Measurements from ENCODE around the gene WASF2. TPM values are rescaled to one million over a fixed set of nuclear protein-coding genes. Genes with fewer than 3 reads are reported as not detected.
A peak's percentile ranks its signal among the peaks of the same experiment; 100 is the strongest.

WASF2 gene
- total RNA-seq, 6 experiments from 2014 or later = 18.4 to 38.1 (median 26.5) TPM

DNA sequence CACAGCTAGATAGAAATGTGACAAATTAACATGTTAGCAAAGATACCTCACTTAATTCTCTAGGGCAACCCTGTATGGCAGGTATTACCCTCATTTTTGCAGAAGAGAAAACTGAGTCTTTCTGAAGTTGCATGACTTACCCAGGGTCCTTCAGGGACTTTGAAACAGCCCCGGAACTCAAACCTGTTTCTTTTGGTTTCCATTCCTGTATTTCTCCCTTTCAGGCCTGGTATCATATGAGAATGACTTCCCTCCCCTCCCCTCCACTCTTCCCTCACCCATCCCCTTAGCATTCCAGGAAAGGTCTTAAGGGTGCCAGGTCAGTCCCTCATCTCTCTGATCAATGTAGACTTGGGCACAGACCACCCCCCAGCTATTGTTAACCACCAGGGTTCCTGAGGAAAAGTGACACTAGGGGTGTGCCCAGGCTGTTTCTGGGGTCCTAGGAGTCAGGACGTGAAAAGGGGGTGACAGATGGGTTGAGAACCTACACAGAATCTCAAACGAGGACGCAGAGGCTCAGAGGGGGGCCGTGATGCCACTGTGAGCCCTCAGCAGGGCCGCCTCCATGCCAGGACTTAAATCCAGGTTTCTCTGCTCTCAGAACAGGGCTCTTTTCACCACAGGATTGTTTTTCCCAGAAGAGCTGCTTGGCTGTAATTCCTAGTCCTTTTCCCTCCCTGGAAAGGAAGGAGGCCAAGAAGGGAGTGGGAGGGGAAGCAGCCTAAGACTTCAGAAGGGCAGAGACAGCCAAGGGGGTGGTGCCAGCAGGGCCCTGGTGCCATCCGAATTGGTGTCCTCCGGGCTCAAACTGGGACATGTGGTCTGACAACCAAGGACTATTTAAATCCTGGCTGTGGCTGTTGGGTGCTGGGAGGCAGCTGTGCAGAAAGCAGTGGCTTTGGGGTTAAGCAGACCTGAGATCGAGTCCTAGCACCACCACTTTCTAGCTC lies 2.1 kb upstream of the WASF2 start:
- Histone ChIP-seq H3K27ac (peak overlapping the region; percentile 21 to 38 (median 29)), H3K4me3 (no peak overlapping the region), H3K36me3 (no peaks in the 10 kb centered on the region), H3K9me3 (no peaks in the 10 kb centered on the region), H3K4me1 (peaks cover 0 to 15% (median 4%) of the 10 kb centered on the region in 4 donors), H3K27me3 (no peaks in the 10 kb centered on the region)
- ATAC-seq (no peak), DNase-seq (peak in 1 of 3 donors; percentile 35)
- 44% methylated on average over 8 of the region's 9 CpGs for WGBS (ENCODE audit: insufficient coverage, low coverage, low lambda C conversion rate, missing lambda C conversion rate)
- no peak for TF ChIP-seq POLR2A (IDR thresholded peaks at IDR 0.05)
- TF ChIP-seq, protein P1, sequence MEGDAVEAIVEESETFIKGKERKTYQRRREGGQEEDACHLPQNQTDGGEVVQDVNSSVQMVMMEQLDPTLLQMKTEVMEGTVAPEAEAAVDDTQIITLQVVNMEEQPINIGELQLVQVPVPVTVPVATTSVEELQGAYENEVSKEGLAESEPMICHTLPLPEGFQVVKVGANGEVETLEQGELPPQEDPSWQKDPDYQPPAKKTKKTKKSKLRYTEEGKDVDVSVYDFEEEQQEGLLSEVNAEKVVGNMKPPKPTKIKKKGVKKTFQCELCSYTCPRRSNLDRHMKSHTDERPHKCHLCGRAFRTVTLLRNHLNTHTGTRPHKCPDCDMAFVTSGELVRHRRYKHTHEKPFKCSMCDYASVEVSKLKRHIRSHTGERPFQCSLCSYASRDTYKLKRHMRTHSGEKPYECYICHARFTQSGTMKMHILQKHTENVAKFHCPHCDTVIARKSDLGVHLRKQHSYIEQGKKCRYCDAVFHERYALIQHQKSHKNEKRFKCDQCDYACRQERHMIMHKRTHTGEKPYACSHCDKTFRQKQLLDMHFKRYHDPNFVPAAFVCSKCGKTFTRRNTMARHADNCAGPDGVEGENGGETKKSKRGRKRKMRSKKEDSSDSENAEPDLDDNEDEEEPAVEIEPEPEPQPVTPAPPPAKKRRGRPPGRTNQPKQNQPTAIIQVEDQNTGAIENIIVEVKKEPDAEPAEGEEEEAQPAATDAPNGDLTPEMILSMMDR (IDR thresholded peaks at IDR 0.05) = no peak
- intact Hi-C loops (cut with DNase I) = no loop called here

DNA sequence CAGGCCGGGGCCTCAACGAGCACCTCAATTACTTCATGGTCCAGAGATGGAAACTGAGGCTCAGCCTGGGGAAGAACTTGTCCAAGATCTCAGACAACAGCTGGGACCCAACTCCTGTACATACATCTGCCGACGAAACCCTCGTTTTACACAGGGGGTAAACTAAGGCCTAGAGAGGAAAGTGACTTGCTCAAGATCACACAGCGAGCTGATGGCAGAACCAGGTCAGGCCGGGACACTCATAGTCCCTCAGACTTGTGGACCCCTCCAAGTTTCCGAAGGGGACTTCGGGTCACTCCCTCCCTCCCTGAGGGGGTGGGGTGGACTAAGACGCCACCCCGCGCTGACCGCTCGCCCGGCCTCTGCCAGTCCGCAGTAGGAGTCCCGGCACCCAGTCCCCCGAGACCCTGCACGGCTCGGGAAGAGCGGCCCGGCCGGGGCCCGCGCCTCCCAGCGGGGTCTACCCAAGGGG lies 430 bp downstream of the WASF2 start:
- no peaks in the 10 kb centered on the region for H3K36me3 ChIP-seq
- H3K4me1 ChIP-seq = peaks cover 0 to 15% (median 4%) of the 10 kb centered on the region in 4 donors
- no peaks in the 10 kb centered on the region for H3K9me3 ChIP-seq
- ATAC-seq = peak; percentile 8 to 41 (median 34)
- peak overlapping the region; percentile 99 to 100 (median 100) for H3K27ac ChIP-seq
- WGBS (ENCODE audit: insufficient coverage, low coverage, low lambda C conversion rate, missing lambda C conversion rate) = 0% methylated on average over 5 of the region's 26 CpGs
- peak overlapping the region; percentile 90 to 100 (median 97) for H3K4me3 ChIP-seq
- H3K27me3 ChIP-seq = no peaks in the 10 kb centered on the region
- no peak for DNase-seq
- TF ChIP-seq, protein P1 (IDR thresholded peaks at IDR 0.05) = no peak
- no peak for TF ChIP-seq POLR2A (IDR thresholded peaks at IDR 0.05)
- intact Hi-C loops (cut with DNase I) = no loop called here

DNA sequence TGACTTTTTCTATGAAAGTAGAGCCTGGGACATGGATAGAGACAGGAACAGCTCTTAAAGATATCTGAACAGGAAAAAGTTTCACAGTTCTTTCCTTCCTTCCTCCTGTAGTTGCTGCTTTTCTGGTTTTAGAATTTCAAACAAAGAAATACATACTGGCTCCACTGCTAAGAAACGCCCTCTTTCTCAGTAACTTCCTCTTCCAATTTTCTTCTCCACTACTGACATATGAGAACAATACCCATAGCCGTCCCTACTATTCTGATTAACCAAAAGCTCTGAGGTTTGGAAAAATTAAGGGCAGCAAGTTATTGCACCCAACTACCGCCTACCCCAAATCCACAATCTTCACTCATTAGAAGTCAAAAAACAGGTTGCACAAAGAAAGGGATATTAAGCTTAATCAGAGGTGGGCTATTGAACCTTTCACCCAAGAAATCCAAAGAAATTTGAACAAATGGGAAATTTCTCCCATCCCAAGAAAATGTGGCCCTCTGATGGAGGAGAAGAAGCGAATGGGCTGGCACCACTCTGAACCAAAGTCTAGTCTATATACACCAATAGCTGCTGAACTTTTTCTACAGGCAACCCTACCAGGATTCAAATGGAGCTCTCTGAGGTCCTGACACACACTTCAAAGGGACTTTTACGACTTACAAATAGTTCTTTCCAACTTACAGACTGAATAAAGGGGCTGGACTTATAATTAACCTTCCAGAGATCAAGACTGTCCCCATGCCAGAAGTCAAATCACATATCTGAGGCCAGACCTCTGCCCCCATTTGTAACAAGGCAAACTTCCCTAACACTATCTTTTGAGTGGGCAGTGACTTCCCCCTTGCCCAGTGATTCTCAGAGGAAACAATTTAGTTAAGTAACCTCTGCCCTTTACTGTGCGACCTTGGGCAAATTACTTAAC lies 1.7 kb downstream of the WASF2 start:
- intact Hi-C loops (cut with DNase I) = no loop called here
- ATAC-seq (no peak), DNase-seq (peak in 1 of 3 donors; percentile 27)
- H3K4me1 ChIP-seq = peaks cover 0 to 15% (median 4%) of the 10 kb centered on the region in 4 donors
- peak overlapping the region; percentile 3 to 55 (median 54) for H3K27ac ChIP-seq
- no peaks in the 10 kb centered on the region for H3K27me3 ChIP-seq
- H3K9me3 ChIP-seq = no peaks in the 10 kb centered on the region
- peak overlapping the region; percentile 31 to 100 (median 90) for H3K4me3 ChIP-seq
- WGBS (ENCODE audit: insufficient coverage, low coverage, low lambda C conversion rate, missing lambda C conversion rate) = 13% methylated on average over 6 of the region's 6 CpGs
- no peak for TF ChIP-seq POLR2A (IDR thresholded peaks at IDR 0.05)
- TF ChIP-seq, protein P1 (IDR thresholded peaks at IDR 0.05) = no peak
- H3K36me3 ChIP-seq = no peaks in the 10 kb centered on the region

DNA sequence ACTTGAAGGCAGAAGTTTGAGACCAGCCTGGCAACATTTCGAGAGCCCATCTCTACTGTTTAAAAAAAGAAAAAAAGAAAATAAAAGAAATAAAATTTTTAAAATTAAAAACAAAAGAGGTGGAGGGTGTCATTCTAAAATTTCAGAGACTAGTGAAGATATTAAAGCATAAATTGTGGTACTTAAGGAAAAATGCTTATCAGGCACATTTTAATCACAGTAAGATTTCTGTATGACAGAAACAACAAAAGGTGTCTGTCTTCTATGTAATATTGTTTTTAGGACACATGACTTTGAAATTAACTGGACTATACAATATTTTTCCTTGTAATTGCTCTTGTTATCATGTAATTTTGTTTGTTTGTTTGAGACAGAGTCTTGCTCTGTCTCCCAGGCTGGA lies 4.6 kb downstream of the WASF2 start:
- H3K4me1 ChIP-seq = peaks cover 0 to 12% (median 4%) of the 10 kb centered on the region in 4 donors
- no peak for TF ChIP-seq POLR2A (IDR thresholded peaks at IDR 0.05)
- TF ChIP-seq, protein P1 (IDR thresholded peaks at IDR 0.05) = no peak
- ATAC-seq = no peak
- no peak for DNase-seq
- intact Hi-C loops (cut with DNase I) = no loop called here
- H3K27ac ChIP-seq = no peak overlapping the region
- no peaks in the 10 kb centered on the region for H3K9me3 ChIP-seq
- WGBS (ENCODE audit: insufficient coverage, low coverage, low lambda C conversion rate, missing lambda C conversion rate) = 83% methylated on average over 1 of the region's 1 CpG
- H3K4me3 ChIP-seq = no peak overlapping the region
- H3K36me3 ChIP-seq = no peaks in the 10 kb centered on the region
- H3K27me3 ChIP-seq = no peaks in the 10 kb centered on the region

Data from right lobe of liver (tissue), 6 donors.